BJ (cell line): ENCODE data around the gene SH3BGRL2. TPM values are rescaled to one million over a fixed set of nuclear protein-coding genes. Genes with fewer than 3 reads are reported as not detected.

Experiments
- CTCF ChIA-PET: fragments of 350-600 bp; formaldehyde crosslinking; extraction: SDS; loops from one replicate; lab custom pipeline; 2021; ENCODE audit warnings: antibody characterized with exemption, inconsistent platforms; lab: Yijun Ruan, JAX
- POLR2A ChIA-PET: fragments of 300-600 bp; sonication (Branson Sonifier 250); formaldehyde crosslinking; extraction: SDS; loops from one replicate; lab custom pipeline; 2021; ENCODE audit warnings: antibody characterized with exemption; lab: Charles Lee
- DNase-seq: peaks from one replicate; pipeline ENCODE4 v3.0.0-alpha.2; 2011; ENCODE audit warnings: low read depth
- H3K27me3 ChIP-seq: 2 replicates; pipeline ENCODE4 v1.6.0; 2011; ENCODE audit warnings: low read length; ENCODE audit not compliant: control insufficient read depth, insufficient read depth
- H3K36me3 ChIP-seq: 2 replicates; pipeline ENCODE4 v1.5.1; 2011; ENCODE audit warnings: low read length; ENCODE audit not compliant: control insufficient read depth, insufficient read depth
- H3K4me3 ChIP-seq: 2 replicates; pipeline ENCODE4 v1.5.1; 2011; ENCODE audit warnings: low read depth, mild to moderate bottlenecking, control low read depth, low read length
- CTCF ChIP-seq: IDR thresholded peaks from 2 replicates; pipeline ENCODE4 v1.5.1; 2011; ENCODE audit warnings: low read depth, mild to moderate bottlenecking, control low read depth, inconsistent platforms, low read length, moderate library complexity; ENCODE audit not compliant: insufficient read depth
- polyA plus RNA-seq: library from polyadenylated mRNA; depleted of rRNA; stranded (reverse); fragments of >200 nt; gene quantifications from 2 replicates; pipeline ENCODE4 v1.2.3, GENCODE V29; 2011

Gene SH3BGRL2
- polyA plus RNA-seq, 1 experiment, result 0.37 TPM

- TF ChIP-seq CTCF, result no peak
- no peaks in the 10 kb centered on the region for H3K27me3 ChIP-seq
- no peak for DNase-seq
- no peak overlapping the region for H3K4me3 ChIP-seq
- ChIA-PET POLR2A (no interaction called here), CTCF (interaction anchor here (1.2 to 2.3 kb wide), 2 partner anchors 13 to 99 kb away, joined by 4 to 11 read pairs; no protein-coding TSS in a partner anchor)
- H3K36me3 ChIP-seq, result no peaks in the 10 kb centered on the region
Observed at GRCh38 chr6:79669766-79670165, 38.6 kb downstream of the SH3BGRL2 start.

DNA sequence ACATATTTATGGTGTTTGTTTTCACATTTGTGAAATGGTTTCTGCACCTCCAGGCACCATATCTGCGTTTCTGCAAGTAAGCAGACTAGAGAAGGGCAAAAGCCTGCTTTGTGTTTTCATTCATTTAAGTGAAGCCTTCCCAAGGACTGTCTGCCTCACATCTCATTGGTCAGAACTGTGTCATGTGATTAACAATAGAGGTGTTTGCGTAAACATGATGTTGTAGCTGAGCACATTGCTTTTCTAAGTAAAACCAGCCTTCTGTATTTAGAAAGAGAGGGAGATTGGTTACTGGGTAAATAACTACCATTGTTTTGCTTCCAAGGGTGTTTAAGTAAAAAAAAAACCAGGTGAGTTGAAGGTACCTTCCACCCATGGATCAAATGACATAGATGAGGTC is 39.7 kb downstream of the SH3BGRL2 start:
- Histone ChIP-seq H3K4me3 (no peak overlapping the region), H3K27me3 (no peaks in the 10 kb centered on the region), H3K36me3 (no peaks in the 10 kb centered on the region)
- no peak for TF ChIP-seq CTCF
- ChIA-PET CTCF (interaction anchor here (1.2 to 2.3 kb wide), 2 partner anchors 14 to 100 kb away, joined by 4 to 11 read pairs; no protein-coding TSS in a partner anchor), POLR2A (no interaction called here)
- no peak for DNase-seq

- Histone ChIP-seq H3K36me3 (no peaks in the 10 kb centered on the region), H3K4me3 (no peak overlapping the region), H3K27me3 (no peaks in the 10 kb centered on the region)
- ChIA-PET POLR2A (no interaction called here), CTCF (interaction anchor here (1.0 to 2.2 kb wide), 7 partner anchors 17 to 251 kb away, joined by 3 to 18 read pairs (median 5); no protein-coding TSS in a partner anchor)
- TF ChIP-seq CTCF, result no peak
- no peak for DNase-seq
Observed at GRCh38 chr6:79671600-79672266, 40.6 kb downstream of the SH3BGRL2 start.

DNA sequence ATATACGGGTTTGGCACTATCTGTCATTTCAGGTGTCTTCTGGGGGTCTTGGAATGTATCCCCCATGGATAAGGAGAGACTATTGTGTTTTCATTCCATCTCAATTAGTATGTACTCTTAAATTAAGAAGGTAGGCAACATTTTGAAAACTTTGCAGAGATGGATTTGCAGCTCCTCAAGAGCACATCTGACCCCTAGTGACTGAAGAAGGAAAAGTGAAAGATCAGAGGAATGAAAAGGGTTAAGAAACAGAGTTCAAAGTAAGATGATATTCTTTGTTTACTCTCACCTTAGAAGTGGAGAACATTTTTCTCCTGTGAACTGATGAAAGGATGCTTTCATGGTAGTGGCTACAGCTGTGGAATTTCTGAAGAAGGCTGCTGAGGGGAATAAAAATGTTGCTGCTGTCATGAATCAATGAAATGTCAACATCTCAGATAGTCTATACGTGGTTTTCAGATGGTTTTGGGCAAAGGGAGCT is 41.5 kb downstream of the SH3BGRL2 start:
- no peak for DNase-seq
- CTCF ChIA-PET, result interaction anchor here (0.7 to 2.2 kb wide), 10 partner anchors 18 to 252 kb away, joined by 3 to 18 read pairs (median 4); no protein-coding TSS in a partner anchor
- Histone ChIP-seq H3K4me3 (no peak overlapping the region), H3K36me3 (no peaks in the 10 kb centered on the region), H3K27me3 (no peaks in the 10 kb centered on the region)
- POLR2A ChIA-PET, result no interaction called here
- peak; percentile 59 for TF ChIP-seq CTCF

- Histone ChIP-seq H3K36me3 (no peaks in the 10 kb centered on the region), H3K27me3 (no peaks in the 10 kb centered on the region), H3K4me3 (no peak overlapping the region)
- CTCF ChIA-PET, result interaction anchor here (1.2 kb wide), 1 partner anchor 10 kb away, joined by 5 read pairs; no protein-coding TSS in a partner anchor
- TF ChIP-seq CTCF, result no peak
- no peak for DNase-seq
- POLR2A ChIA-PET, result no interaction called here
Observed at GRCh38 chr6:79673947-79674346, 42.8 kb downstream of the SH3BGRL2 start.
